GM12873 (cell line): ENCODE measurements around the gene OTOP3.

Source experiments
- CTCF ChIP-seq: IDR thresholded peaks from 2 replicates; pipeline ENCODE4 v1.5.1; 2012; ENCODE audit warnings: low read depth, mild to moderate bottlenecking, moderate library complexity, low read length, control low read depth; ENCODE audit not compliant: insufficient read depth; ENCODE audit errors: missing control alignments

OTOP3 gene

DNA sequence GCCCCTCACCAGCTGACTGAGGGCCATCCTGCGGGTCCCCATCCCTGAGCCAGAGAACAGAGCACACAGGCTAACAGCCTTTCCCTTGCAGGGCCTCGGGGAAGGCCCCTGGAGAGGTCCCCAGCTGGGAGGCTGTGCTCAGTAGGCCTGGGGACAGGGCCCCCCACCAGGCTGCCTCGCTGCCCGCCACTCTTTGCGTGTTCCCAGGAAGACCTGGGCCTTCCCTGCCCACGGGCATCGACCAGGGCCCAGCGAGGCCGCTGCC lies 36.1 kb downstream of the OTOP3 start:
- TF ChIP-seq CTCF = no peak

DNA sequence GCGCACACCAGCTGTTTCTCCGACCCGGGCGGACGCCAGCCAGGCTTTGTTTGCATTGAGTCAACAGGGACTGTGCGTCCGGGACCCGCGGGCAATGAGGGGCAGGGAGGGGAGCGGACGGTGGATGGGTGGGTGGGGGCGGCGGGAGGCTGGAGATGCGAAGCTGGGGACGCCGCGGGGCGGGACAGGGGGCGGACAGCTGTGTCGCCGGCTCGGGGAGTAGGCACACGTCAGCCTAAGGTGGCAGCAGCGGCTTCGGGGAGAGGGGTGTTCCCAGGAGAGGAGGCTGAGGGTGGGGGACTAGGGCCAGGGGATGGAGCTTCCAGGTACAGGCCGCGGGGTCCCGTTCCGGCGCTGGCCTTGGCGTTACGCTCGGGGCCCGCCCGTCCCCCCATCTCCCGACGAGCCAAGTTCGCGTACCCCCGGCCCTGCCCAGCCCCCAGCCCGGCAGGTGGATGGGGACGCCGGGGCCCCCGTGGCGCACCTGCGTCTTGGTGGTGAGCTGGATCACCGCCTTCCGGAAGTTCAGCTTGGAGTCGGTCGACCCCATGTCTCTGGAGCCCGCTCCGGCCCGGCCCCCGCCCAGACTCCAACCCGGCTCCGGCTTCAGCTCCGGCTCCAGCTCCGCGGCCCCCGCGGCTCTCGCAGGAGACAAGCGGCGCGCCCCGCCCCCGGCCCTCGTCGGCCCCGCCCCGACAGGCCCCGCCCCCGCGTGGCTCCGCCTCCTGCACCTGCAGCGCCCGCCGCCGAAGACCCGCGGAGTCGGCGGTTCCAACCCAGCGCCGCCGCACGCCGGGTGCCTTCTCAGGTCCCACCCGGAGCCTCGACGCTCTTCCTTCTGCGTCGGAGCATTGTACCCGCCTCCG lies 36.6 kb downstream of the OTOP3 start, which contains the start of gene HID1:
Gene HID1 (minus strand): TSS at position 653 of the 866 bp plus-strand sequence. CDS start 103 bp downstream, at position 550.
- TF ChIP-seq CTCF = no peak

DNA sequence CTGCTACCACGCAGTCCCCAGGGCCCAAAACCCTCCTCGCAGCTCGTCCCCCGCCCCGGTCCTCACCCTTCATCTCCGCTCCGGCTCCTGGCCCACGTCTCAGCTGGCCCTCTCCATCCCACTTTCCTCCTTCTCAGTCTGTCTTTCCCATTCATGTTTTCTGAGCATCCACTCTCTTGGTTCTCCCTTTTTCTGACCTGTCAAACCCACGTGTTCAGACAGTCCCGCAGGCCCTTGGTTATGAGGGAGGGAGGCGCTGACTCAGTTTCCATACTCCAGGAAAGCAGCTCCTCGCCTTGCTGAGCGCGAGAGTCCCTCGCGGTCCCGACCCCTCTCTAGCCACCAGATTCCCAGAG lies 37.3 kb downstream of the OTOP3 start:
- TF ChIP-seq CTCF = no peak

DNA sequence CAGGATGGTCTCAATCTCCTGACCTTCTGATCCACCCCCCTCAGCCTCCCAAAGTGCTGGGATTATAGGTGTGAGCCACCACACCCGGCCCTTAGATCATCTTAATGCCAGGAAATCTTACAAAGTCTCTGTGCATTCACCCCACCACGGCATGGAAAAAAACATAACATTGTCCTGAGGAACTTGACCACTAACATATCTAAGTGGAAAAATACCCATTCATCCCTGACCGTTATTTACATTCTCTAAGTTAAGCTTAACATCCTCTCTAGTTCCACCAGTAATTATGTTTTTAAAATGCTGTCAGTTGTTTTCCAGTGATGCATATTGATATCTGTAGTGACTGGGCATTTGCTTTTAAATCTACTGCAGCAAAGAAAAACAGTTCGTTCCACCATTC lies 40.2 kb downstream of the OTOP3 start:
- no peak for TF ChIP-seq CTCF

DNA sequence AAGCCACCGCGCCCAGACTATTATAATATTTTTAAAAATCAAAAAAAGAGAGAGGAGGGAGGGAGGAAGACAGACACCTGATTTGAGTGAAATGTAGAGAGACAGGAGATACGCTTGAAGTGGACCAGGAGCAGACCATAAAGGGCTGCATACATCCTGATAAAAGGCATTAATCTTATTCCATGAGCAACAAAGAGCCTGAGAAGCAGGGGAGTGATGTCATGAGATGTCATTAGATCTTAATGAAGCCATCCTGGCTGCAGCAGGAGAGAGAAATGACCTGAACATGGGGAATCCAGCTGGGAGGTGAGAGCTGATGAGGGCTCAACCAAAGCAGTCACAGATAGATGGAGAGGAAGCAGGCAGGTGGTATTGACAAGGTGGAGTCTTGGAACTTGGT lies 42.1 kb downstream of the OTOP3 start:
- TF ChIP-seq CTCF = no peak

DNA sequence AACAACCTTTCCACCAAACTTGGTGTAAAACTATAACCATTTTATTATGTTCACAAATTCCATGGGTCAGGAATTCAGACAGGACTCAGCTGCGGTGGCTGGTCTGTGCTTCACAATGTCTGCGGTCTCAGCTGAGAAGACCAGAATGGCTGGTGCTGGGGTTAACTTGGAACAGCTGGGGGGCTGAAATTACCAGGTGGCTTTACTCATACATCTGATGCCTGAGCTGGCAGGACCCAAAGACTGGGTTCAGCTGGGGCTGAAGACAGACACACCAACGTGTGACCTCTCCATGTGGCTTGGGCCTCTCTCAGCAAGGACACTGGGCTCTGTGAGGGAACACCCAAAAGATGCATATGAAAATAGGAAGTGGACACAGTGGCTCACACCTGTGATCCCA lies 42.5 kb downstream of the OTOP3 start:
- TF ChIP-seq CTCF = no peak

GRCh38 chr17:74979408-74980146 lies 43.9 kb downstream of the OTOP3 start:
- no peak for TF ChIP-seq CTCF
